HG03103 (cell line): ENCODE measurements around the gene FAM240A.
"Not testable (repeated sequence)": the region's sequence is repeated elsewhere in the genome, so short reads cannot be mapped to it uniquely, and the experiment has no call there.

Experiments used
- ATAC-seq: cut with Tn5 transposase; IDR thresholded peaks from one replicate; pipeline ENCODE4 v1.9.1; 2021; ENCODE audit warnings: low read depth; ENCODE audit not compliant: unreplicated experiment

The FAM240A gene

DNA sequence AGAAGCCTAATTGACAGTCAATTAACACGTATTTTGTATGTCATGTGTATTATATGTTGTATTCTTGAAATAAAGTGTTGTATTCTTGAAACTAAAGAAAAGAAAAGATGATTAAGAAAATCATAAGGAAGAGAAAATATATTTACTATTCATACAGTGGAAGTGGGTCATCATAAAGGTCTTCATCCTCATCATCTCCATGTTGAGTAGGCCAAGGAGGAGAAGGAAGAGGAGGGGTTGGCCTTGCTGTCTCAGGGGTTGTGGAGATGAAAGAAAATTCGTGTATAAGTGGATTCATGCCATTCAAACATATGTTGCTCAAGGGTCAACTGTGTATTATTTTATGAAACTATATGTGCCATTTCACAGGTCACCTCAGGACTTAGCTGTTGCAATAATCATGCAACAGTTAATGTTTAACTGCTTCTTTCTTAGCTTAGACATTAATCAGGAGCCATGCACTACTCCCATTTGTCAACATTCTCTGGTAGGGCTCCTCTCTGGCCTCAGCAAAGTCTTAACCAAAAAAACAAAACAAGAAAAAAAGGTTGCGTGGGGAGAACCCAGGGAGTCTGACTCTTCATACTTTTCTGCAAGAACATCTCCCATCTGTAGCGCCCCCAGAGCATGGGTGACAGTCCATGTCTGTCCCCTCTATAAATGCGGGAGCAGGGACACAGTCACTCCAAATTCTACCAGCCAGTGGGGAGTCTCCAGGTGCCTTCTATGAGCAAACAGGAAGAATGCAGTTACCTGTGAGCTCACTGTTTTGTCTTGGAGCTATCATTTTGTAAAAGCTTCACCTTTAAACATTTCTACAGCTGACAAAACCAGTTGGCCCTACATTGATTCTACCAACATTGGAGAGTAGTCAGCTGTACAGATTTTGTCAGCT lies 26.3 kb upstream of the FAM240A start:
- ATAC-seq = no peak

DNA sequence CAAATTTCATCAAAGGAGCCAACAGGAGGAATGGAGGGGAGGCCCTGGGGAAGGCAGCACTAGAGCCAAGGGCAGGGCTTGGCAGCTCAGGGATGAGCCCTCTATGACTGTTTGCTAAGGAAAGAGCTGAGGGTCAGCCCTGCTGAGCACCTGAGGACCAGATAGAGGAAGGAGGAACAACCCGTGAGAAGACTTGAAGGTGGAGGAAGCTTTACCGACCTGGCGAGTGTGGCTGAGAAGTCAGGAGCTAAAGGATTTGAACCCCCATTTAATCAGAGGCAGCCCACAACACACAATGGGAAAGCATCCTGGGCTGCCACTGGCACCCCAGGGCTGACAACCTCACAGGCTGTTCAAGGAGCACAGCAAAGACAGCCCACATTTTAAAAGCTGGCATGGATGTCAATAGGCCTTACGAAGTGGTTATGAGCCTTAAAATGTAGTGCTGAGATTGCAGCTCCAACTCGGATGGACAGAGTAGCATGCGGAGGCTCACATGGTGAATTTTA lies 25.5 kb upstream of the FAM240A start:
- no peak for ATAC-seq

DNA sequence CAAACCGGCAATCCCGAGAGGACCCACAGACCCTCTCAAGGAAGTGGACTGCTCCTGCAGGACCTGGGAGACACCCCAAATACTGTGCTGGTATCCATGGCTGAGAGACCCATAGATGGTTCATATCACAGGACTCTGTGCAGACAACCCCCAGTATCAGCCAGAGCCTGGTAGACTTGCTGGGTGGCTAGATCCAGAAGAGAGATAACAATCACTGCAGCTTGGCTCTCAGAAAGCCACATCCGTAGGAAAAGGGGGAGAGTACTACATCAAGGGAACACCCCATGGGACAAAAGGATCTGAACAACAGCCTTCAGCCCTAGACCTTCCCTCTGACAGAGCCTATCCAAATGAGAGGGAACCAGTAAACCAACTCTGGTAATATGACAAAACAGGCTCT lies 25.1 kb upstream of the FAM240A start:
- not testable (repeated sequence) for ATAC-seq

DNA sequence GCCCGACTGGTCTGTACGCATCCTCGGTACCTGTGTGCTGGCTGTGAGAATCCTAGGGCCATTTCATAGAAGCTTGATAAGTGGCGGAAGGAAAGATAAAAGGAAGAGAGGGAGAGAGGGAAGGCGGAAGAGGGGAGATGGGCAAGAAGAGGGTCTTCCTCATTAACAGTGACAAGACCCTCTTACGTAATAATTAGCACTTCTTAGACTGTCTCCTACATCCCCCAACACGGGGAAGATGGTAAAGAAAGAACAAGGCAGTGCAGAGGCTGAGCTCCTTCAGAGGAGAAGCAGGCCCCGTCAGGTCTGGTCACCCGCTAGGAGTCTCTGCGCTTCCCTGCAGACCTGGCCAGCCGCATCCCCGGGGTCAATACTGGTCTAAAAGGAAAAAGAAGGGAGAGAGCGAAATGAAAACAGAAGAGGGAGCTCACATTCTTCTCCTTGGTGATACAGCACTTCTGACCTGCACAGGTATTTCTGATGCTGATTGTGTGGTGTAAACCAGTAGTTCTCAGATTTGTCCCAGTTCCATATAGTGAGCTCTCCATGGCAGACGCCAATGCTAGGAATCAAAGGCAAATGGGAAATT lies 19.0 kb upstream of the FAM240A start:
- ATAC-seq = no peak

DNA sequence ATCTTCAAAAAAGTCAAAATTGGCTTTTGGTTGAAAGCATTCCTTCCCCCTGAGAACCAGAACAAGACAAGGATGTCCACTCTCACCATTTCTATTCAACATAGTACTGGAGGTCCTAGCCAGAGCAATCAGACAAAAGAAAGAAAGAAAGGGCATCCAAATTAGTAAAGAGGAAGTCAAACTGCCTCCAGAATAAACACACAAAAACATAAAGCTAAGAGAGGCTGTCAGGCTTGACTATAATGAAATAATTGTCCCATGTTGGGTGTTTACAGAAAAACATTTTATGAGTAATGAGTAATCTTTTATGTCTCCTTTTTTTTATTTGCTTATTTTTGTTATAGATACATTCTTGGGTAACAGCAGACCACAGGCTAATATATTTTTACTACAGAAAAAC lies 18.3 kb upstream of the FAM240A start:
- no peak for ATAC-seq

DNA sequence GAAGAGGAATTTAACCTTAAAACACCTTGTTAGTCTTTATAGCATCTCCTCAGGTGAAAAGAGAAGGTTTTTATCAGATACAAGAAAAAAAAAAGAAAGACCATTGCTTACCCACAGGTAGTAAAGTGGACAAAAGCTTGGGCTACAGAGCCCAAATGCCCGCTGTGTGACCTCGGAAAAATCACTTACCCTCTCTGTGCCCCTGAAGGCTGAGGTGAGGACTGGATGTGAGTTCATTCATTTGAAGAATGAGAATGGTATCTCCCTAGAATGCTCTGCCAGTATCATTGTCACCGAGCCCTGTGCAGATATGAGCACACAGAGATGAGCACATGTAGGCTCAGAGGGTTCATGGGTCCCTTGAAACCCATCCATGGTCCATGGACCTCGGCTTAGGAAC lies 17.6 kb upstream of the FAM240A start:
- no peak for ATAC-seq

DNA sequence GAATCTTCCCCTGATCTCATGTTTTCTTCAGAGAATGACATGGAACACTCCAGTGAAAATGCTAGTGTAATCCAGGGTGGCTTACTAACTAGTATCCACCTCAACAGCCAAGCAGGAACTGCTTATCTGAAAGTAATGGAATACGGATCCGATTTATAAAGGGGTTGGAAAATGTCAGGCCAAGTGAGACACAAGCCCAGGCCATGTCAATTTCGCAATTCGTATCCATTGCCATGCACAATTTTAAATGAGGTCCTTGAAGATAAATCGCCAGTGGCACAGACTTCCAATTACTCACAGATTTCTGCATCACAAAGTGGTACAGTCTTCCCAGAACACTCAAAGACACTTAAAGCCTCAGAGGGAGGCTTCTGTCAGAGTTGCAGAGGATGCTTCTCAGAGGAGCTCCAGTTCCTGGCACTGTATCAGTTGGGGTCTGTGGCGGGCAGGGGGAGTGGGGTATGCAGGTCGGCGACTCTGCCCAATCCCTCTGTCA lies 16.5 kb upstream of the FAM240A start:
- ATAC-seq = no peak

DNA sequence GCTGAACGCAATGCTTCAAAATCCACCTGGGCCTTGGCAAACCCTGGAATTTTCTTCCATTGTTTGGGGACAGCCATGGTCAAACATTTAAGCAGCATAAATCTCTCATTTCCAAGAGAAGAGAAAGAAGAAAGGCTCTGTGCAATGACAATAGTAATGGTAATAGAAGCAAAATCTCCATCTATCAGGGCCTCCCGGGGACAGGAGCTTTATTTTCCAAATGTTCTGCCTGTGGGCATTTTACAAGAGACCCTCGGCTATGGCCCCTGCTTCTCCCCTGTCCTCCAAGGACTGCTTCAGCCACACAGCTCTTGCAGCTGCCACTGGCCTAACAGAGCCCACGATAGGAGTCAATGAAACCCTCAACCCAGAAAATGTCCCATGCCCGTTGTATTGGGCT lies 12.7 kb upstream of the FAM240A start:
- no peak for ATAC-seq

DNA sequence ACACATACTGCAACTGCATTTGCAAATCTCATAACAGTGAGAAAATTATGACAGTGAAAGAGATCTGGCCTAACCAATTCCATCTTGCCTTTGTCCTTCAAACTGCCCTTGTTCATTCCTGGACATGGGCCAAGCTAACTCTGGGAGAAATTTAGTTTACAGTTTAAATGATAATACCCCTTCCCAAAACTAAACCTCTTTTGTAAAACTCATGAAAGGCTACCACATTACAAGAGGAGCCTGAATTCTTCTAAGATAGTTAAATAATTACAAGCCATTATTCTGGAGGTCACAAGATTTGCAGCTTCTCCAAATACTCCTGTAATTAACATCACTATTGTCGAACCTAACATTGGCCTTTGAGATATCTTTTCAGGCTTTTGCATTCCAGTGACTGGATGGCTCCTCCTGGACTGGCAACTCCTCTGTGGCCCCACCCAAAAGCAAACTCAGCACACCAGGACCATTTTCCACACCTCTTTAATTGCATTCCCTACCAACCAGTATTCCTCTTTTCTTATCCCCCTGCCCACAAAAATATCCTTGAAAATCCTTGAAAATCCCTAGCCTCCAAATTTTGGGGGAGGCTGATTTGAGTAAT lies 8.8 kb upstream of the FAM240A start:
- no peak for ATAC-seq

DNA sequence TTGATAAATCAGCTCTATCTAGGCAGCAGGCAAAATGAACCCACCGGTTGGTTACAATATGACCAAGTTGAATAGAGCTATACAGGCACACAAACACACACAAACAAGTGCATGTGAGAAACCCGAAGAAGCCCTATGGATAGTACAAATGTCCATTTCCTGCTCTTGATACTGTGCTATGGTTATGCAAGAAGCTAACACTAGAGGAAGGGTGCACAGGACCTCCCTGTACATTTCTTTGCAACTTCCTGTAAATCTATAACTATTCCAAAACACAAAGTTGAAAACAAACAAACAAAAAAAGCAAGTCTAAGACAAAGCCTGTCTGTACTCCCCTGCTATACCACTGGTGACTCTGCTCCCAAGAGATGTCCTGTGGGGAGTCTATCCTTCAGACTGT lies 8.2 kb upstream of the FAM240A start:
- no peak for ATAC-seq

DNA sequence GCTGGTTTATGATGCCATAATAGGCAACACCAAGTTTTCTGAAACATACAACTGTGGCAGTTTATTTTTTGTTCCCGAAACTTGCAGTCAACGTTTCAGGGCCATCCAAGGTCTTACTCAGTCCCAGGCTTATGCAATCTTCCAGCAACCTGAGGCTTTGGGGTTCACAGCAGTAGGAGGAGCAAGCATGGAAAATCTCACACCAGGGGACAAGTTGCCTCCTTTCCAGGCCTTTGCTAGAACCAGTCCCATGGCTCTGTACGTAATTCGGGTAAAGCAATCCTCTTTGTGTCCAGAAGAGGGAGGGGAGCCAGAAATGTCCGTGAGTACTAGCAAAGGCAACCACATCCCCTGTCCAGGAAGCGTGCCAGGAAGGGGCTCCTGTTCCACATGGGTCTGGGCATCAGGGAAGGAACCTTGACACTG lies 4.7 kb upstream of the FAM240A start:
- no peak for ATAC-seq

DNA sequence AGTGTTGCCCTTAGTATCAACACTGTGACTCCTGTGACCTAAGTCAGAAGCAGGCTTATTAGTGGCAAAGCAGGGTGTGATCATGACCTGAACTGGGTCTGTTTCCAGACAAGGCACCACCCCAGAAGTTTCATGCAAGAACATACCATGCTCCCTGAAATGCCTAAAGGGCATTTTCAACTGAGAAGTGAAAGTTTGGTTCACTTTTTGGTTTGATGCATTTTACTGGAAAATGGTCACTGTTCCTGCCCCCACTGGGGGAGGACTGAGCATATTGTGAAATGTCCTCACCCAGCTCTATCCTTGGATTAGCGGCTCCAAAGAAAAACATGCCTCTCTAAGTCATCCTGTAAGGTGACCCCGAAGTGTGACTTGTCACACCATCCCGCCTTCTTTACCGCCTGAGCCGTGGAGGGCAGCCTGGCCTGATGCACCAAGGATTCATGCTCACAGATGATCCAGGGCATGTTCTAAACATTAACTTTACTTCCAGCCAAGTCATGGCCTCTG lies 3.1 kb upstream of the FAM240A start:
- ATAC-seq = no peak

DNA sequence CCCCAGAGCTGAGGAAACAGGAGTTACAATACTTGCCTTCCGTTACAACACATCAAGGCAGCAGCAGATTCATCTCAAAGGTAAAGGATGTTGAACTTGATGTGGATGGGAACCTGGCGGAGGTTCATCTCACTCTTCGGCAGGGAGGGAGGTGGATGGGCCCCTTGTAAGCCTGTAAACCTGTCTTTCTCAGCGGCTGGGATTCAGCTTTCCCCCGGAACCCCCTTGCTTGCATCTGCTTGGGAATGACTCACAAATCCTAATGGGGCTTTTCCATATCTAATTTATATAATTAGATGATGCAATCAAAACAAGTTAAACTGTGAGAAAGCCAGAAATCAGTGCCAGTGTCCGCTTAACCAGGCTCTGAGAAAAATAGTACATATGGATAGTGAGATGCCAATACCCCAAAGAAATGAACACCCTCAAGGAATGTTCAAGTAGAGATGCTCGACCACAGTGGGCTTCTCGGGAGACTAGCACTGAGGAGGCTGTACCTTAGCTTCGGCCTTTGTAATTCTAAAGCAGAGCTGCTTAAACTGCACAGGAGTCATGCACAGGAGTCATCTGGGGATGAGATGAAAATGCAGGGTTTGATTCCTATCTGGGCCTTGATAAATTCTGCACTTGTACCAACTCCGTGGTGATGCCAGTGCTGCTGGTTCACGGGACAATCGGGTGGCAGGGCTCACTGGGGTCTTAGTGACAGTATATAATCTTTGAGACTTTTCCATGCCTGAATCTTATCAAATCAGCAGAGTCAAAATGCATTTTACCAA lies 2.2 kb upstream of the FAM240A start:
- ATAC-seq = no peak

DNA sequence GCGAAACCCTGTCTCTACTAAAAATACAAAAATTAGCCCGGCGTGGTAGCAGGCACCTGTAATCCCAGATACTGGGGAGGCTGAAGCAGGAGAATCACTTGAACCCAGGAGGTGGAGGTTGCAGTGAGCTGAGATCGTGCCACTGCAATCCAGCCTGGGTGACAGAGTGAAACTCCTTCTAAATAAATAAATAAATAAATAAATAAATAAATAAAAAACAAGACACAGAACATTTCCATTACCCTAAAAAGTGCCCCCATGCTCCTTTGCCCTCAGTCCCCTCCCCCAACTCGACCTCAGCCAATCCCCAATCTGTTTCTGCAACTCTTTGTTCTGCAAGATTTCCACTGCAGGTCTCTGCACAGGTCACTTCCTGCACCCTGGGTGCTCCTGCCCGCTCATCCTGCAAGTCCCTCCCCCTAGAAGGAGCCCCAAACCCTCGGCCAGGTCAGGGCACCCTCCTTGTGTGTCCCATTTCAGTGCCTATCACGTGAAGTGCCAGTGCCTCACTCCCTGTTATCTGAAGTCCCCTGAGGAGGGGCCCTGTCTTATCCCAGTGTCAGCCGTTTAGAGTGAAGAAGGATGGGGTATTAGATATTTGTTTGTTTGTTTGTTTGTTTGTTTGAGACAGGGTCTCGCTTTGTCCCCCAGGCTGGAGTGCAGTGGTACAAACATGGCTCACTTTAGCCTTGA lies 1.1 kb downstream of the FAM240A start:
- ATAC-seq = no peak

DNA sequence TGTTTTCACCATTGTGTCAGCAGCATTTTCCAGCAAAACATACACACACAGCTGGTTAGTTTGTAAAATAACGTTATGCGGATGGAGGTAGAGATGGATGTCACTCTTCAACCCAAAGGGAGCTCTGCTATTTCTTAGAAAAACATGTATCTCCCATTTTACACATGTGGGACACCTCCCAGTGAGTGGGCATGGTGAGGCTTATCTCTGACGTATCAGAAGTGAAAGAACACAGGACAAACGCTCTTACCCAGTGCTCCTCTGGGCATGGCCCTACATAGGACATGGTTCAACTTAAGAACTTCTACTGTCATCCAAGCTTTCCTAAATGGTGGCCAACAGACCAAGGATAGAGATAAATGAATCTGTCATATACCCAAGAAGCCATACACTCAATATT lies 2.1 kb downstream of the FAM240A start:
- ATAC-seq = no peak

DNA sequence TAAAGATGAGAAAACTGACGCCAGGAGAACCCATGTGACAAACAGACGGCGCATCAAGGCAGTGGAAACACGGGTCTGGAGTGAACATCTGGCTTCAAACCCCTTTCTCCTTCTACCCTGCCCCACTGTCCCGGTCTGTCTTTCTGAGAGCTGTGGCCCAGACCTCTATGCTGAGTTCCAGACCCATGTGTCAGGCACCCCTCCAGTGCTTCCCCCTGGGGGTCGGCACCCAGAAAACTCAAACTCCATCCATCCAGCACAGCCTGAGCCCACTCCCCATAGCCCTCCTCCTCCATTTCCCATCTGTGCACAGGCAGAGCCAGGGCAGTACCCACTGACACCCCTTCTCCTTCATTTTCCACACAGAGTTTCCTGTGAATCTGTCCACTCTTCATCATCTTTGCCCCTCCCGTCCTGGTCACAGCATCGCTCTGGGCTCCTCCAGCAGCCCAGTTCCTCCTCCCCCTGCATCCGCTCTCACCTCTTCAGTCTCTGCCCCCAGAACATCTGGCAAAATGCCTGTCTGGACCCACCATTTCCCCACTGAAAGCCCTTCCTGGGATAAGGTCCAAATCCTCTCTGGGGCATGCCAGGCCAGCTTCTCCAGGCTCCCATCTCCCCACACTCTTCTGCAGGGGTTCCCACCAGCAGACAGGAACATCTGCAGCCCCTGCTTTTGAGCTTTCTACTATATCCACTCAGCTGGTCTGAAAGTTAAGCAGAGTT lies 2.9 kb downstream of the FAM240A start:
- no peak for ATAC-seq

DNA sequence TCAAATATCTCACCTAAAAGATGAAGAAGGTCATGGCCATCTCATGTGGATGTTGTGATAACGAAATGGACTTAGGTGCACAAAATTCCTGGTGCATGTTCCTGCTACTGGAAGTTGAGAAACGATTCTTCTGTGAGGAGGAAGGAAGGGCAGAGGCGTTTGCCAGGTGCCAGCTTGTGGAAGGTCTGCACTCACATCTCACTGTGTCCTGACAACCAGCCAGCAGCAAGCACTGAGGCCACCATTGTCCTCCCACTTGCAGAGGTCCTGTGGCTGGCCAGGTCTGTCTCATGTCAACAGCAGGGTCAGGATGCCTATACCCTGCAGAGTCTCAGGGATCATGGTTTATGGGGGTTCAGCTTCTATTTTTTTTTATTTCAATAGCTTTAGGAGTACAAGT lies 3.7 kb downstream of the FAM240A start:
- ATAC-seq = no peak

DNA sequence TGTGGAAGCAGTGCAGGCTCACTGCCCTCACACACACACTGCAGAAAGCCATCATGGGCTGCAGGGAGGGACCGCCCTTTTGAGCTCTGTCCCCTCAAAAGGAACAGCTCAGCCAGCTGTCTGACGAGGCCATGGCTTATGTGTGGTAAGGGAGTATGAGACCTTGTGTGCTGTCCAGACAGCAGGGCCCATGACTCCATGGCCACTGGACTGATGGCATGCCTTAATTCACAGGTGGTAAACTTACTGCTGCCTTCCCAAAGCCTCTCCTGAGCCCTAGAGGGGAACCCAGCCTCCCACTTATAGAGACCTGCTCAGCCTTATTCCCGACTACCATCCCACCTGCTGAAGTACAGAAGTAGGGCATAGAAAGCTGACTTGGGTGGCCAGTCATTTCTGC lies 5.6 kb downstream of the FAM240A start:
- no peak for ATAC-seq
